Measurements from ENCODE around the gene CASS4.
A peak's percentile ranks its signal among the peaks of the same experiment; 100 is the strongest.

DNA sequence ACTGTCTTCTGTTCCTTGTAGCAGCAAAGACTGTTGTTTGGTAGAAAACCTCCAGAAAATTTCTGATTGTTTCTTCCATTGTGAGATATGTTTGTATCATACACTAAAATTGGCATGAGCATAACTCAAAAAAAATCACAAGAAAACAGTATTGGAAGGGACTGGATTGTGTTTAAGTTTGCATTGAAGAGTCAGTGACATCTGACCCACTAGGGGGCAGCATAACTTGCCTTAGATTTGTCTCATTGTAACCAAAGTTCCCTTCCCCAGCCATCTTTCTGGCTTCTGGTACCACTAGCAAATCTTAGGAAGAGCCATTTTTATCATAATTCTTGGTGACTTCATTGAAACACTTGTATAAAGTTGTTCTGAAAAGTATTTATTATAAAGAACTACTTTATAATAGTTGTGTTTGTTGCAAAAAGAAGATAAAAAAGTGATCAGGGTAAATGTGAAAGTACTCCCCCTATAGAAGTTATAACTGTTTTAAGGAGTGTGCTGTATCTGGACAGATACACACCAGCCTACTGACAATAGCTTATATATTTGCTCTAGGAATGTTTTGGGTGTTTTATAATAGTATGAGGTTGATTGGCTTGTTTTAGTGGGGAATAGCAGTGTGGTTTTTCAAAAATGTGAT lies 11.9 kb upstream of the CASS4 start:
- TF ChIP-seq EZH2 (IDR thresholded peaks at IDR 0.05; ENCODE audit: low read length) (no peak), CTCF (optimal IDR thresholded peaks at IDR 0.05 in 1 of 3, IDR thresholded peaks at IDR 0.05 in 1 of 3, conservative IDR thresholded peaks at IDR 0.05 in 1 of 3; ENCODE audit: extremely low read depth in 1 of 3, insufficient read depth in 2 of 3, low read length in 3 of 3) (peak; percentile 69 to 80 (median 71))

All from keratinocyte (primary cell).